Stimulated activated effector memory CD8-positive, alpha-beta T cell treated with anti-CD3 and anti-CD28 coated beads, Interleukin-12 subunit alpha, Interleukin-12 subunit beta, amount 100 ng/mL, for 72 hours (primary cell): ENCODE measurements around the gene HS3ST3B1.

Experiments used
- ATAC-seq: fragments of 150-1000 bp; cut with Tn5 transposase; 2 replicates; pipeline ENCODE4 v1.10.0; 2021
- DNase-seq, 2 donors: peaks; one replicate each; pipeline ENCODE4 v3.0.0; 2021 to 2022; ENCODE audit warnings: low spot score in 2 of 2
- H3K27ac Mint-ChIP-seq: one replicate; pipeline ENCODE4 v1.8.0; 2022; ENCODE audit warnings: mild to moderate bottlenecking, mixed read lengths
- H3K36me3 Mint-ChIP-seq: one replicate; pipeline ENCODE4 v1.8.0; 2022; ENCODE audit warnings: mild to moderate bottlenecking, mixed read lengths
- H3K4me1 Mint-ChIP-seq: one replicate; pipeline ENCODE4 v1.8.0; 2022; ENCODE audit warnings: mixed read lengths
- H3K4me3 Mint-ChIP-seq: one replicate; pipeline ENCODE4 v1.8.0; 2022; ENCODE audit warnings: mild to moderate bottlenecking, mixed read lengths
- H3K9me3 Mint-ChIP-seq: one replicate; pipeline ENCODE4 v1.8.0; 2022; ENCODE audit warnings: mixed read lengths

Gene HS3ST3B1

GRCh38 chr17:14299280-14300141 lies 1.4 kb upstream of the HS3ST3B1 start:
- Mint-ChIP-seq H3K36me3 (no peaks in the 10 kb centered on the region), H3K9me3 (no peaks in the 10 kb centered on the region), H3K4me1 (peaks cover 56% of the 10 kb centered on the region), H3K27ac (peak overlapping the region; percentile 23), H3K4me3 (peak overlapping the region; percentile 82)
- peak in 1 of 2 donors; percentile 73 for DNase-seq
- ATAC-seq = no peak

GRCh38 chr17:14301279-14302090 lies 604 bp downstream of the HS3ST3B1 start:
- Mint-ChIP-seq H3K27ac (peak overlapping the region; percentile 4), H3K9me3 (no peaks in the 10 kb centered on the region), H3K36me3 (no peaks in the 10 kb centered on the region), H3K4me3 (peak overlapping the region; percentile 82), H3K4me1 (peaks cover 65% of the 10 kb centered on the region)
- peak in 1 of 2 donors; percentile 80 for DNase-seq
- ATAC-seq = peak; percentile 2

GRCh38 chr17:14302091-14302430 lies 1.2 kb downstream of the HS3ST3B1 start:
- no peaks in the 10 kb centered on the region for H3K9me3 Mint-ChIP-seq
- peak; percentile 55 for ATAC-seq
- peak overlapping the region; percentile 4 for H3K27ac Mint-ChIP-seq
- H3K36me3 Mint-ChIP-seq = no peaks in the 10 kb centered on the region
- H3K4me3 Mint-ChIP-seq = peak overlapping the region; percentile 82
- peaks cover 60% of the 10 kb centered on the region for H3K4me1 Mint-ChIP-seq
- DNase-seq = peak in 1 of 2 donors; percentile 50

DNA sequence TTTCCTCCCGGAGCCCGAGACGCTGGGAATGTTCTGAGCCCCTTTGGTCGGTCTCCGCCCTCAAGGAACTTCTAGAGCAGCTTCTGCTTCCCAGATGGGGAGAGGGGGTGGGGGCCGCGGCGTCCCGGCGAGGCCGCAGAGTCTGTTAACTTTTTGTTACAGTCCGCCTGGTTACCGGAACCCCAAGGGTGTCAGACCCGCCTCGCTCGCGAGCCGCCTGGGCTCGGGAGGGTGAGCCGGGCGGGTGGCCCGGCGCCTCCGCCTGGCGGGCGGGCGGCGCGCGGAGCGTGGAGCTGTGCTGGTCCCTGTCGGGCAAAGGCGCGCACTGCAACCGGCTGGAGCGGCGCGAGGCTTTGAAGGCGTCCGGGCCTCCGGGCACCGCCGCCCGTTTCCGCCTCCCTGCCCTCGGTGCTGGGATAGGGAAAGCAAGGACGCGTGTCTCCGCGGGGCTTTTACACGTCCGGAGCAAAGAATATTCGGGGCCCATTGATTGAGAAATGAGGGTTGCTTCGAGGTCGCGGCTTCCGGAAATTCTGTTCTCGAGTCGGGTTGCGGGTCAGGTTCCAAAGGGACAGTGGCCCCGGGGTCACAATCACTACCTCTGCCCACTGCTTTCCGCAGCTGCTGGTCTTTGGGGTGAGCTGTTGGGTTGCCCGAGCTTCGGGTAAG lies 1.7 kb downstream of the HS3ST3B1 start:
- H3K36me3 Mint-ChIP-seq = no peaks in the 10 kb centered on the region

DNA sequence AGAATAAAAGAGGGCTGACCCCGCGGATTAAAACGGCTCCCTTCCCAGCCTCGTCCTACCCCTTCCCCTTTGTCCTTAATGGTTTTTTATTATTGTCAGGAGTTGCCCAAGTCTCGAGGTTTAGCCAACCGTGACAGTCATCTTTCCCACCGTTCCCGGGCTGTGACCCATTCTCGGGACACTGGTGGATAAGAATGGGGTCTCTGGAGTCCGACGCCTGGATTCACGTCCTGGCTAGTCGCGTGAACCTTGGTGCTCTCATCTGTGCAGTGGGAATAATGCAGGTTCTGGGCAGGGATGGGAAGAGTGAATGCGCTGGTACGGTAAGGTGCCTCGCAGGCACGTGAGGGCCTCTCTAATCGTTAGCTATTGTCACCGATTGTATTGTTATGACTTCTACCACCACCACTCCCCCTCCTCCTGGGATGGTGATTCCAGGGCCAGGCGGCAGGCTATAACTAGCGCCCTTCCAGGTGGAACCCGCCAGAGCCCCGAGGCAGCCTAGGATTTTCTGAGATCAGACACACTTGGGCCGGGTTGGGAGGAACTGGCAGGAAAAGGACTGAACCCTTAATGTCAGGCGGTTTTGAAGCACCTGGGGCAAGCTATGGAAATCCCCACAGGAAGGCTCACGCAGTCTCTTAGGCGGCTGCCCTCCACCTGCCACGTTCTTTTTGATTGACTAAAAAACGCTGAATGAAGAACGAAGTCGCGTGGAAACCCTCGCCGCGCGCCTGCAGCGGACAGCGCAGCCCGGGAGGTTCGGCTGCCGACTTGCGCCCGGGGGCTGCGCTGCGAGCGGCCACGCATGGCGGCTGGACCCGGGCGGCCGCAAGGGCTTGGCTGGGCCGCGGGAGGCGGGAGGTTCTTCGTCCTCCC lies 2.7 kb downstream of the HS3ST3B1 start:
- Mint-ChIP-seq H3K9me3 (no peaks in the 10 kb centered on the region), H3K4me1 (peaks cover 57% of the 10 kb centered on the region), H3K27ac (peak overlapping the region; percentile 0), H3K36me3 (peaks cover under 1% of the 10 kb centered on the region), H3K4me3 (peak overlapping the region; percentile 82)
- DNase-seq (no peak), ATAC-seq (no peak)

More for the DNA sequence above, 1.7 kb downstream of the HS3ST3B1 start:
- Mint-ChIP-seq H3K4me3 (peak overlapping the region; percentile 82), H3K27ac (peak overlapping the region; percentile 0), H3K4me1 (peaks cover 61% of the 10 kb centered on the region), H3K9me3 (no peaks in the 10 kb centered on the region)
- ATAC-seq (peak; percentile 69), DNase-seq (peak; percentile 83 to 91)

- Mint-ChIP-seq H3K4me3 (peak overlapping the region; percentile 82), H3K27ac (peak overlapping the region; percentile 29), H3K9me3 (no peaks in the 10 kb centered on the region), H3K36me3 (peaks cover 6% of the 10 kb centered on the region), H3K4me1 (peaks cover 54% of the 10 kb centered on the region)
- DNase-seq = no peak
- no peak for ATAC-seq
Measured at GRCh38 chr17:14304222-14304772, 3.4 kb downstream of the HS3ST3B1 start.

DNA sequence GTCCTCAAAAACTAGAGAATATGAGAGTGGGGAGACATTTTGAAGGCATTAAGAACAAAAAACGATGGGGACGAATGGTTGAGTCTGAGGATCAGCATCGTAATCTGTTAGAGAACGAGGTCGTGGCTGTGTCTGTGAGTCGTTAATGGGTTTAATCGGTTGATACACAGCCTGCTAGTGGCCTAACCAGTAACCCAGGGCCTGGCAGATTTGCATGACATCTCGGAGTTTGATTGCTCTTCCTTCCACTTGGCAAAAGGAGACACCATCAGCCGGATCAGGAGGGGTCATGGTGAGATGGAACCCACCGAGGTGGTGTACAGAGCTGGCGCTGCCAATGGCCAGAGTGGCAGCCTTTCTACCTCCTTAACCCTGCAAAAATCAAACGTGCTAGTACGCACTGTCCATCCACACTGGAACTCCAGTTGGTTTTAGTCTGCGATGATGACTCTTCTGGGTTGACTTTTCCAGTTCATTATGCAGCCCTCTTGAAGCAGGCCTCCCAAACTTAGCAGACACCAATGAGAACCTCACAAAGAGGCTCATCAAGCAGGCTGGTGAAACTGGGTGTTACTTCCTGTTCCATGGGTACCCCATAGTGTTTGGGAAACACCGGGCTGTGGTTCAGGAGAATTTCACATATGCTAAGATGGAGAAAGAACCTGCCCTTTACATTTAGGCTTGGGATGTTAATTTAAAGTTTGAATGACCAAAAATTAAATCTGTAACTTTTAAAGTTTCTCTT lies 4.1 kb downstream of the HS3ST3B1 start:
- H3K4me3 Mint-ChIP-seq = peak overlapping the region; percentile 82

GRCh38 chr17:14305785-14306496 lies 5.1 kb downstream of the HS3ST3B1 start:
- H3K27ac Mint-ChIP-seq = no peak overlapping the region
- H3K4me1 Mint-ChIP-seq = peaks cover 56% of the 10 kb centered on the region
- no peak overlapping the region for H3K4me3 Mint-ChIP-seq
- DNase-seq (no peak), ATAC-seq (no peak)
- peaks cover 6% of the 10 kb centered on the region for H3K36me3 Mint-ChIP-seq
- H3K9me3 Mint-ChIP-seq = no peaks in the 10 kb centered on the region

More for the DNA sequence above, 4.1 kb downstream of the HS3ST3B1 start:
- Mint-ChIP-seq H3K36me3 (peaks cover 6% of the 10 kb centered on the region), H3K4me1 (peaks cover 54% of the 10 kb centered on the region), H3K27ac (peak overlapping the region; percentile 29), H3K9me3 (no peaks in the 10 kb centered on the region)
- DNase-seq (no peak), ATAC-seq (no peak)

DNA sequence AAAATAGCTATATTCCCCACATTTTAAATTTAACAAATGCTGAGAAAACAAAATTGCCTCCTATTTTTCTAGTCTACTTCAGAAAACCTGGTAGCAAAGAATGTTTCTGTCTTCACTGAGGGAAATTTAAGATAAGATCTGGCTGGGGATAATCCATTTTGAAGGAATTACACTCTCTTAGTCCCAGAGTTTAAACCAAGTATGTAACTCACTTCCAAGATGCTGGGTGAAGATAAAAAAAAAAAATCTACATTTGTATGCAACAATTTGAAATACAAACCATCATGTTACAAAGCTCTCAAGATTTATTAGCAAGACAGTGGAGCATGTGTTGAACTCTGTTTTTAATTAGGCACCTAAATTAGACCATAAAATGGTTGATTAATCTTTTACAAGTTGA lies 5.7 kb downstream of the HS3ST3B1 start:
- H3K4me1 Mint-ChIP-seq = peaks cover 61% of the 10 kb centered on the region
- ATAC-seq = no peak
- H3K36me3 Mint-ChIP-seq = peaks cover 6% of the 10 kb centered on the region
- no peak overlapping the region for H3K27ac Mint-ChIP-seq
- H3K4me3 Mint-ChIP-seq = no peak overlapping the region
- no peaks in the 10 kb centered on the region for H3K9me3 Mint-ChIP-seq
- DNase-seq = no peak

DNA sequence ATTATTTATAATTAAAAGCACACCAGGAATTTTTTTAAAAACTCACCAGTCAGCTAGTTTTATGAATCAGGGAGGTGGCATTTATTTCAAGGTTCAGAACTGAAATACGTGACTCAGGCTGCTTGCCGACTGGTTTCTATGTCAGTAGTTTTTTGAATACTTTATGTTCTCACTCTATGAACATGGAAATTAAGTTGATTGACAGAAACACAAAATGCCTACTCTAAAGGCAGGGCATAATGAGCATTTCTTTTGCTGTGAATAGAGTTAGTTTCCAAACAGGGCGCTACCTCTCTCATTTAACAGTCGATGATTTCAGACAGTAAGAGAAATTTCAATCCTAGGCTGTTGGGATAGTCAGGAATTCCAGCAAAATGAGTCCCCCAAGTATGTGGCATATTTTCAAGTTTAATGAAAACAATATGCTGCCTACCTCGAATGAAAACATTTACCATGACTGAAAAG lies 6.7 kb downstream of the HS3ST3B1 start:
- Mint-ChIP-seq H3K4me3 (peak overlapping the region; percentile 33), H3K4me1 (peaks cover 69% of the 10 kb centered on the region), H3K27ac (no peak overlapping the region), H3K9me3 (no peaks in the 10 kb centered on the region), H3K36me3 (peaks cover 11% of the 10 kb centered on the region)
- DNase-seq (no peak), ATAC-seq (no peak)

DNA sequence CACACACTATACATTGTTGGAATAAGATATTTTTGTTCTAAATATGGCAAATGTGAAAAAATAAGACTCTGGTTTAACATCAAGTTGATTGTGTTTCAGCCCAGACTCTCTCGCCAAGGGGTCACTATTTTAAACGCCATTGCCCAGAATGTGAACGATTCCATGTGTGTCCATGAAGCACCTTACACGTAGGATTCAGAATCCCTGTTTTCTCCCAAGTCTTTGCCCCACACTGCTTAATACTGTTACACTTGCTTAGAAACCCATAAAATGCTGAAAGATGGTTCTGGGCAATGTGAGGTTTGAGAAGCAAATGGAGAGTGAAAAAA lies 7.7 kb downstream of the HS3ST3B1 start:
- Mint-ChIP-seq H3K4me3 (peak overlapping the region; percentile 75), H3K4me1 (peaks cover 72% of the 10 kb centered on the region), H3K27ac (peak overlapping the region; percentile 81), H3K36me3 (peaks cover 19% of the 10 kb centered on the region), H3K9me3 (no peaks in the 10 kb centered on the region)
- DNase-seq (no peak), ATAC-seq (no peak)

GRCh38 chr17:14308965-14309879 lies 8.3 kb downstream of the HS3ST3B1 start:
- peaks cover 69% of the 10 kb centered on the region for H3K4me1 Mint-ChIP-seq
- peaks cover 19% of the 10 kb centered on the region for H3K36me3 Mint-ChIP-seq
- peak overlapping the region; percentile 81 for H3K27ac Mint-ChIP-seq
- no peaks in the 10 kb centered on the region for H3K9me3 Mint-ChIP-seq
- peak overlapping the region; percentile 75 for H3K4me3 Mint-ChIP-seq
- peak; percentile 99 for ATAC-seq
- DNase-seq = peak; percentile 87 to 93
